ENCODE measurements around the gene POT1.
A peak's percentile ranks its signal among the peaks of the same experiment; 100 is the strongest.

POT1 gene

GRCh38 chr7:124879103-124879502, 50.5 kb downstream of the POT1 start:
- DNase-seq (ENCODE audit: low spot score) = no peak
- WGBS, 2 donors (ENCODE audit: extremely low coverage in 2 of 2, insufficient read length in 2 of 2, insufficient replicate concordance in 1 of 2) = no CpG with 5 or more reads among the region's 2 CpGs

GRCh38 chr7:124874644-124875163, 54.9 kb downstream of the POT1 start:
- H3K4me3 ChIP-seq (ENCODE audit: low read length in 2 of 2) = no peak overlapping the region
- no peak overlapping the region for H3K27ac ChIP-seq (replicated peaks; ENCODE audit: low read length)
- H2BK5ac ChIP-seq (ENCODE audit: low read length) = no peak overlapping the region
- no peak overlapping the region for H3K23ac ChIP-seq (ENCODE audit: low read depth, low read length, poor library complexity)
- H2BK12ac ChIP-seq (ENCODE audit: low read length) = no peak overlapping the region
- no peak overlapping the region for H2BK120ac ChIP-seq (ENCODE audit: low read depth, low read length)
- no peaks in the 10 kb centered on the region for H3K79me1 ChIP-seq (ENCODE audit: low read depth, low read length)
- no peaks in the 10 kb centered on the region for H3K27me3 ChIP-seq (ENCODE audit: control insufficient read depth in 3 of 3, insufficient read depth in 3 of 3, low read depth in 1 of 3, low read length in 3 of 3)
- H2AFZ ChIP-seq (ENCODE audit: low read length) = no peak overlapping the region
- H3K4me1 ChIP-seq (ENCODE audit: control insufficient read depth in 2 of 2, insufficient read depth in 1 of 2, low read depth in 1 of 2, low read length in 2 of 2) = no peaks in the 10 kb centered on the region
- no peak overlapping the region for H4K8ac ChIP-seq (ENCODE audit: low read depth, low read length)
- no peak overlapping the region for H4K91ac ChIP-seq (ENCODE audit: low read depth, low read length, poor library complexity)
- H3K14ac ChIP-seq (ENCODE audit: low read length) = no peak overlapping the region
- no CpG with 5 or more reads among the region's 3 CpGs for WGBS, 2 donors (ENCODE audit: extremely low coverage in 2 of 2, insufficient read length in 2 of 2, insufficient replicate concordance in 1 of 2)
- no peaks in the 10 kb centered on the region for H3K9me3 ChIP-seq (replicated peaks in 1 of 2; ENCODE audit: control insufficient read depth in 2 of 2, insufficient read depth in 1 of 2, low read depth in 1 of 2, low read length in 2 of 2)
- no peak overlapping the region for H2AK5ac ChIP-seq (ENCODE audit: low read depth, low read length)
- no peak for DNase-seq (ENCODE audit: low spot score)
- H3K9ac ChIP-seq (ENCODE audit: low read depth, low read length, poor library complexity) = no peak overlapping the region
- no peak overlapping the region for H3K18ac ChIP-seq (ENCODE audit: low read length)
- H3K36me3 ChIP-seq (replicated peaks in 1 of 2; ENCODE audit: control insufficient read depth in 2 of 2, insufficient read depth in 2 of 2, low read length in 2 of 2) = no peaks in the 10 kb centered on the region
- no peak overlapping the region for H3K4ac ChIP-seq (ENCODE audit: low read length)
- H3K4me2 ChIP-seq (ENCODE audit: insufficient read depth, low read length, poor library complexity, severe bottlenecking) = no peak overlapping the region
- H2BK15ac ChIP-seq (ENCODE audit: low read length) = no peak overlapping the region

More at GRCh38 chr7:124879103-124879502, 50.5 kb downstream of the POT1 start:
- Histone ChIP-seq H2BK15ac (ENCODE audit: low read length) (no peak overlapping the region), H3K9ac (ENCODE audit: low read depth, low read length, poor library complexity) (no peak overlapping the region), H3K23ac (ENCODE audit: low read depth, low read length, poor library complexity) (no peak overlapping the region), H2BK12ac (ENCODE audit: low read length) (no peak overlapping the region), H3K9me3 (replicated peaks in 1 of 2; ENCODE audit: control insufficient read depth in 2 of 2, insufficient read depth in 1 of 2, low read depth in 1 of 2, low read length in 2 of 2) (no peaks in the 10 kb centered on the region), H3K27me3 (ENCODE audit: control insufficient read depth in 3 of 3, insufficient read depth in 3 of 3, low read depth in 1 of 3, low read length in 3 of 3) (no peaks in the 10 kb centered on the region), H3K4me2 (ENCODE audit: insufficient read depth, low read length, poor library complexity, severe bottlenecking) (no peak overlapping the region), H2AFZ (ENCODE audit: low read length) (no peak overlapping the region), H2BK5ac (ENCODE audit: low read length) (no peak overlapping the region), H2AK5ac (ENCODE audit: low read depth, low read length) (no peak overlapping the region), H3K4me1 (ENCODE audit: control insufficient read depth in 2 of 2, insufficient read depth in 1 of 2, low read depth in 1 of 2, low read length in 2 of 2) (no peaks in the 10 kb centered on the region), H3K36me3 (replicated peaks in 1 of 2; ENCODE audit: control insufficient read depth in 2 of 2, insufficient read depth in 2 of 2, low read length in 2 of 2) (no peaks in the 10 kb centered on the region), H2BK120ac (ENCODE audit: low read depth, low read length) (no peak overlapping the region), H3K79me1 (ENCODE audit: low read depth, low read length) (no peaks in the 10 kb centered on the region), H3K27ac (replicated peaks; ENCODE audit: low read length) (no peak overlapping the region), H3K4ac (ENCODE audit: low read length) (no peak overlapping the region), H4K8ac (ENCODE audit: low read depth, low read length) (no peak overlapping the region), H3K14ac (ENCODE audit: low read length) (no peak overlapping the region), H4K91ac (ENCODE audit: low read depth, low read length, poor library complexity) (no peak overlapping the region), H3K4me3 (ENCODE audit: low read length in 2 of 2) (no peak overlapping the region), H3K18ac (ENCODE audit: low read length) (no peak overlapping the region)

GRCh38 chr7:124857672-124858235, 71.9 kb downstream of the POT1 start:
- WGBS, 2 donors (ENCODE audit: extremely low coverage in 2 of 2, insufficient read length in 2 of 2, insufficient replicate concordance in 1 of 2) = no CpG with 5 or more reads among the region's 5 CpGs
- H2BK12ac ChIP-seq (ENCODE audit: low read length) = no peak overlapping the region
- H3K14ac ChIP-seq (ENCODE audit: low read length) = no peak overlapping the region
- H3K4me1 ChIP-seq (ENCODE audit: control insufficient read depth in 2 of 2, insufficient read depth in 1 of 2, low read depth in 1 of 2, low read length in 2 of 2) = no peaks in the 10 kb centered on the region
- H3K36me3 ChIP-seq (replicated peaks in 1 of 2; ENCODE audit: control insufficient read depth in 2 of 2, insufficient read depth in 2 of 2, low read length in 2 of 2) = peaks cover 0 to 25% of the 10 kb centered on the region in 2 donors
- H3K4me3 ChIP-seq (ENCODE audit: low read length in 2 of 2) = no peak overlapping the region
- no peak overlapping the region for H3K4me2 ChIP-seq (ENCODE audit: insufficient read depth, low read length, poor library complexity, severe bottlenecking)
- no peak overlapping the region for H3K23ac ChIP-seq (ENCODE audit: low read depth, low read length, poor library complexity)
- no peak overlapping the region for H2AFZ ChIP-seq (ENCODE audit: low read length)
- H4K91ac ChIP-seq (ENCODE audit: low read depth, low read length, poor library complexity) = no peak overlapping the region
- no peak overlapping the region for H2AK5ac ChIP-seq (ENCODE audit: low read depth, low read length)
- H2BK120ac ChIP-seq (ENCODE audit: low read depth, low read length) = no peak overlapping the region
- no peak overlapping the region for H3K18ac ChIP-seq (ENCODE audit: low read length)
- H3K9me3 ChIP-seq (replicated peaks in 1 of 2; ENCODE audit: control insufficient read depth in 2 of 2, insufficient read depth in 1 of 2, low read depth in 1 of 2, low read length in 2 of 2) = no peaks in the 10 kb centered on the region
- no peak overlapping the region for H2BK5ac ChIP-seq (ENCODE audit: low read length)
- no peaks in the 10 kb centered on the region for H3K79me1 ChIP-seq (ENCODE audit: low read depth, low read length)
- no peaks in the 10 kb centered on the region for H3K27me3 ChIP-seq (ENCODE audit: control insufficient read depth in 3 of 3, insufficient read depth in 3 of 3, low read depth in 1 of 3, low read length in 3 of 3)
- no peak overlapping the region for H3K9ac ChIP-seq (ENCODE audit: low read depth, low read length, poor library complexity)
- no peak overlapping the region for H3K4ac ChIP-seq (ENCODE audit: low read length)
- no peak for DNase-seq (ENCODE audit: low spot score)
- H3K27ac ChIP-seq (replicated peaks; ENCODE audit: low read length) = no peak overlapping the region
- H2BK15ac ChIP-seq (ENCODE audit: low read length) = no peak overlapping the region
- H4K8ac ChIP-seq (ENCODE audit: low read depth, low read length) = no peak overlapping the region

DNA sequence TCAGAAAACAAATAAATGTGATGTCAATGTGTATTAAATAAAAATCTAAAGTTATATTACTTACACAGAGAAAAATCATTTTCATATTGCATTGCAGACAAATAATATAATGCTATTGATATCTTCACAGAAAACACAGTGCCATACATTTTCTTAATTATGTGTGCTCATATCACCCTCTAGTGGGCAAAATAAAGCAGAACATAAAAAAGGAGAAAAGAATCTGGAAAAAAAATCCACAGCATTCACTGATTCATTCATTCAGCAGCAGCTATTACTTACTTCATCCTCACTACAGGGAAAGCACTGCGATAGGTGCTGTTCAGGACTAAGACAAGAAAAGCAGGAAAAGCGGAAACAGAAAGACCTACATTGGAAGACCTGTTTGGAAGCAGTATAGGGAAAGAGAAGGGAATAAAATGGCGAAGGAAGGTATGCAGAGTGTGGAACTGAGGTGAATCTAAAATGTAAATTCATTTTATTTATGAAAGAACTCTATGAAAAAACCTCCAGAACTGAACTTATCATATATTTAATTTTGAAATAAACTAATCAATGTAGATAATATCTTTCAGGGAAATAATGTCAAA, 73.2 kb downstream of the POT1 start:
- Histone ChIP-seq H3K4me3 (ENCODE audit: low read length in 2 of 2) (no peak overlapping the region), H3K79me1 (ENCODE audit: low read depth, low read length) (no peaks in the 10 kb centered on the region), H3K27me3 (ENCODE audit: control insufficient read depth in 3 of 3, insufficient read depth in 3 of 3, low read depth in 1 of 3, low read length in 3 of 3) (no peaks in the 10 kb centered on the region), H3K14ac (ENCODE audit: low read length) (no peak overlapping the region), H3K18ac (ENCODE audit: low read length) (no peak overlapping the region), H2AFZ (ENCODE audit: low read length) (no peak overlapping the region), H4K8ac (ENCODE audit: low read depth, low read length) (no peak overlapping the region), H2AK5ac (ENCODE audit: low read depth, low read length) (no peak overlapping the region), H3K4ac (ENCODE audit: low read length) (no peak overlapping the region), H3K4me2 (ENCODE audit: insufficient read depth, low read length, poor library complexity, severe bottlenecking) (no peak overlapping the region), H3K4me1 (ENCODE audit: control insufficient read depth in 2 of 2, insufficient read depth in 1 of 2, low read depth in 1 of 2, low read length in 2 of 2) (no peaks in the 10 kb centered on the region), H3K9me3 (replicated peaks in 1 of 2; ENCODE audit: control insufficient read depth in 2 of 2, insufficient read depth in 1 of 2, low read depth in 1 of 2, low read length in 2 of 2) (no peaks in the 10 kb centered on the region), H2BK12ac (ENCODE audit: low read length) (no peak overlapping the region), H4K91ac (ENCODE audit: low read depth, low read length, poor library complexity) (no peak overlapping the region), H3K9ac (ENCODE audit: low read depth, low read length, poor library complexity) (no peak overlapping the region), H3K36me3 (replicated peaks in 1 of 2; ENCODE audit: control insufficient read depth in 2 of 2, insufficient read depth in 2 of 2, low read length in 2 of 2) (peaks cover 0 to 29% of the 10 kb centered on the region in 2 donors), H2BK15ac (ENCODE audit: low read length) (no peak overlapping the region), H3K23ac (ENCODE audit: low read depth, low read length, poor library complexity) (no peak overlapping the region), H2BK120ac (ENCODE audit: low read depth, low read length) (no peak overlapping the region), H3K27ac (replicated peaks; ENCODE audit: low read length) (no peak overlapping the region), H2BK5ac (ENCODE audit: low read length) (no peak overlapping the region)
- DNase-seq (ENCODE audit: low spot score) = peak; percentile 9
- WGBS, 2 donors (ENCODE audit: extremely low coverage in 2 of 2, insufficient read length in 2 of 2, insufficient replicate concordance in 1 of 2) = no CpG with 5 or more reads among the region's 3 CpGs

All from neuronal stem cell (in vitro differentiated cells).